Neural progenitor cell (in vitro differentiated cells): Measurements from ENCODE around the gene SH3TC1.

Experiments used
- CTCF ChIP-seq: fragments of 200-600 bp; sonication (generic); IDR thresholded peaks from 2 replicates; pipeline ENCODE4 v1.5.1; 2017; ENCODE audit warnings: antibody characterized with exemption, mild to moderate bottlenecking
- EZH2 ChIP-seq: fragments of 200-600 bp; sonication (generic); IDR thresholded peaks from 2 replicates; pipeline ENCODE4 v1.6.1; 2017; ENCODE audit warnings: antibody characterized with exemption, mild to moderate bottlenecking, moderate library complexity
- EZH2phosphoT487 ChIP-seq: fragments of 200-600 bp; sonication (generic); IDR thresholded peaks from 2 replicates; pipeline ENCODE4 v1.6.1; 2017; ENCODE audit warnings: antibody characterized with exemption

DNA sequence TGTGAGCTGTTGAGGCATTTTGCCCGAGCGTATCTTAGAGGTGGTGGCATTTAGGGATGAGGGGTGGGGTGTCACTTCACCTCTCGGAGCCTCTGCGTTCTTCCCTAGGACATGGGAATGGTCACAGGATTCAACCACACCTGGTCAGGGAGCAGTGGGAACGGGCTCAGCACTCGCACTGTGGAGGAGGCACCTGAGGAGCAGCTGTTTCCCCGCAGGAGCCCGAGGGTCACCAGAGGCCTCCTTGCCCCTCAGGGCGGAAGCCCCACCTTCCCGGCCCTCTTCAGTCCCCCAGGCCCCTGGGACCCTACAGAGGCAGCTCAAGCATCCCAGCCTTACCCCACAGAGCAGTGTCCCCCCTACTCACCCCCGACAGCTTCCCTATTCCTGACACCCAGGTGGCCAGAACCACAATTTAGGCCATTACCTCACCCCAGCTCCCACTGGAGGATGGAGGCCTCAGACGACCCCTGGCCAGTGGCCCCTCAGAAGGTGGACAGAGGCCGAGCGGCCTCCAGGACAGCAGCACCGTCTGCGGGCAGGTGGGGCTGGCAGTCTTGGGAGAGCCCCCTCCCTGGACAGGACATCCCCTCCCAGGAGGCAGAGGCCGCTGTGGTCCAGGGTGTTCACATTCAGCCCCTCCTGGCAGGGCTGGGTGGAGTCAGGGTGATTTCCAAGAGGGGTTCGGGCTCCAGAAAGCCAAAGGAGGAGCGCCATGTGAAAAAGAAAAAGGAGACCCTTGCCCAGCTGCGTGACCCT, 66.3 kb downstream of the SH3TC1 start:
- TF ChIP-seq CTCF (no peak), EZH2 (no peak), EZH2phosphoT487 (no peak)
